Right lobe of liver (tissue), 6 donors: ENCODE measurements around the gene CDK2. TPM values are rescaled to one million over a fixed set of nuclear protein-coding genes. Genes with fewer than 3 reads are reported as not detected.

ENCODE experiments used
- ATAC-seq, 4 donors: fragments of 200-7000 bp; cut with Tn5 transposase; one replicate each; pipeline ENCODE4 v1.9.1; 2020; ENCODE audit warnings: mild to moderate bottlenecking in 4 of 4, moderate library complexity in 4 of 4
- DNase-seq, 3 donors: peaks; one replicate each; pipeline ENCODE4 v3.0.0-alpha.2; 2020
- H3K27ac ChIP-seq, 3 donors: fragments of 200-600 bp; one replicate each; pipeline ENCODE4 v1.8.0; 2022
- H3K27me3 ChIP-seq, 2 donors: fragments of 200-600 bp; one replicate each; pipeline ENCODE4 v1.8.0; 2022
- H3K36me3 ChIP-seq, 4 donors: fragments of 200-600 bp; sonication (generic) in 1 of 4; one replicate each; pipeline versions ENCODE4 v1.5.1 to v1.8.0; 2017 to 2022; ENCODE audit warnings: control low read depth in 1 of 4
- H3K4me1 ChIP-seq, 4 donors: fragments of 200-600 bp; sonication (generic) in 1 of 4; one replicate each; pipeline versions ENCODE4 v1.5.1 to v1.8.0; 2017 to 2022; ENCODE audit warnings: control low read depth in 1 of 4
- H3K4me3 ChIP-seq, 3 donors: fragments of 200-600 bp; one replicate each; pipeline ENCODE4 v1.8.0; 2022
- H3K9me3 ChIP-seq, 4 donors: fragments of 200-600 bp; sonication (generic) in 1 of 4; one replicate each; pipeline versions ENCODE4 v1.5.1 to v1.8.0; 2017 to 2022; ENCODE audit warnings: control low read depth in 1 of 4
- POLR2A ChIP-seq: fragments of 450-650 bp; IDR thresholded peaks from one replicate; pipeline ENCODE4 v1.6.1; 2017; ENCODE audit warnings: antibody characterized with exemption, mild to moderate bottlenecking
- WGBS: methylation state at CpG from one replicate; pipeline ENCODE4 v1.1.6; 2018; ENCODE audit warnings: low coverage, low lambda C conversion rate; ENCODE audit not compliant: insufficient coverage; ENCODE audit errors: missing lambda C conversion rate; 5-methylcytosine and 5-hydroxymethylcytosine counted together
- intact Hi-C, 2 donors: fragments of 100-400 bp; cut with DNase I; formaldehyde crosslinking; loops; one replicate each; pipeline versions ENCODE4 v1.11.2 to v1.14.1; 2022
- total RNA-seq, 6 experiments: library from RNA; depleted of rRNA in 2 of 6; stranded (reverse); fragments of >200 nt in 2 of 6; fragmentation: NEBNext Ultra II Directional in 3 of 6; extraction: Animal tissue kit (Norgen Biotek cat#: 25700) in 3 of 6; gene quantifications; one replicate each; pipeline versions ENCODE4 v1.1.0 to v1.2.4, GENCODE V29; 2016 to 2023
- TF ChIP-seq, protein P1 (sequence below), 4 donors: fragments of 200-600 bp in 3 of 4; fragments of 450-650 bp in 1 of 4; IDR thresholded peaks; one replicate each; pipeline versions ENCODE4 v1.5.1 to v1.8.0; 2016 to 2022; ENCODE audit warnings: antibody characterized with exemption in 4 of 4, mild to moderate bottlenecking in 2 of 4
- donor health status: DM: no; HTN: yes; CAD: no.
- donor health status: DM: no; HTN: no; CAD: no.
- donor health status: DM: no; HTN: no; CAD: no.
- donor health status: DM: no; HTN: yes; CAD: no.
- donor health status: DM: no; HTN: yes; CAD: no.

CDK2 gene
- total RNA-seq, 6 experiments from 2014 or later = 8.0 to 14.9 (median 10.6) TPM

DNA sequence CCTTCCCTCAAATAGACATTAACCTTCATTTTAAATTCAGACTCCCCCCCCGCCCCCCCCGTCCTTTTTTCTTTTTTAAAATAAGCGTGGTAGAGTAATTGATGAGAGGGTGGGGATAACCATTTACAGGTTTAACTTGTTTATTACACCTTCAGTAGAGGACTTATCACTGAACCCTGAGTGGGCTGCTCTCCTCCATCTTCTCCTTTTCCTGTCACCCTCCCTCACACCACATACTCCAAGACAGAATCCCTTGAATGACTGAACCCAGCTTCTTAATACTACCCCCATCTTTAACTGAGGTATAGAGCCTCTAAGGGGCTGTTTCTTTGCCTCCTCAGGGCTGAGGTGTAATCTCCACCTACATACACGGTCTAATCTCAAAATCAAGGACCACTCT lies 50.6 kb downstream of the CDK2 start:
- ATAC-seq = no peak
- H3K9me3 ChIP-seq = no peaks in the 10 kb centered on the region
- intact Hi-C loops = no loop called here
- no peak for DNase-seq
- H3K36me3 ChIP-seq = no peaks in the 10 kb centered on the region
- TF ChIP-seq, protein P1, sequence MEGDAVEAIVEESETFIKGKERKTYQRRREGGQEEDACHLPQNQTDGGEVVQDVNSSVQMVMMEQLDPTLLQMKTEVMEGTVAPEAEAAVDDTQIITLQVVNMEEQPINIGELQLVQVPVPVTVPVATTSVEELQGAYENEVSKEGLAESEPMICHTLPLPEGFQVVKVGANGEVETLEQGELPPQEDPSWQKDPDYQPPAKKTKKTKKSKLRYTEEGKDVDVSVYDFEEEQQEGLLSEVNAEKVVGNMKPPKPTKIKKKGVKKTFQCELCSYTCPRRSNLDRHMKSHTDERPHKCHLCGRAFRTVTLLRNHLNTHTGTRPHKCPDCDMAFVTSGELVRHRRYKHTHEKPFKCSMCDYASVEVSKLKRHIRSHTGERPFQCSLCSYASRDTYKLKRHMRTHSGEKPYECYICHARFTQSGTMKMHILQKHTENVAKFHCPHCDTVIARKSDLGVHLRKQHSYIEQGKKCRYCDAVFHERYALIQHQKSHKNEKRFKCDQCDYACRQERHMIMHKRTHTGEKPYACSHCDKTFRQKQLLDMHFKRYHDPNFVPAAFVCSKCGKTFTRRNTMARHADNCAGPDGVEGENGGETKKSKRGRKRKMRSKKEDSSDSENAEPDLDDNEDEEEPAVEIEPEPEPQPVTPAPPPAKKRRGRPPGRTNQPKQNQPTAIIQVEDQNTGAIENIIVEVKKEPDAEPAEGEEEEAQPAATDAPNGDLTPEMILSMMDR (IDR thresholded peaks at IDR 0.05) = no peak
- no peak for TF ChIP-seq POLR2A
- H3K27me3 ChIP-seq = no peaks in the 10 kb centered on the region
- H3K4me1 ChIP-seq = peaks cover 0 to 26% (median 5%) of the 10 kb centered on the region in 4 donors
- no peak overlapping the region for H3K27ac ChIP-seq
- 91% methylated on average over 4 of the region's 4 CpGs for WGBS
- no peak overlapping the region for H3K4me3 ChIP-seq

DNA sequence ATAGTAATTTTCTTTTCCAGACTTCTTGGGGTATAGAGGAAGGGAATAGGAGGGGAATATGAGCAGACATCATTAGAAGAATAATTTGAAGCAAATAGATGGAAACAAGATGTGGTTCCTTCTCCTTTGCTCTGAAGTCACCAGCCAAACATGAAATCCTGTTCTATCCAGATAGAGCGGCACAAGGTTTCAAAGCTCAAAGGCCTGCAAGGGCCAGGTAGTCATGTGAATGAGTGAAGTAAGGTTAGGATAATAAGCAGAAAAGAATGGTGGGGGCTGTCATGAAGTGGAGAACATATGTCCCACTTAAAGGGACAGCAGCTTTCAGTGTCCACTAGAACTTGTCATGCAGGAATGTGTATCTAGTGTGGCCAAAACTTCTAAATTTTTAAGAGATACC lies 51.7 kb downstream of the CDK2 start:
- Histone ChIP-seq H3K4me3 (no peak overlapping the region), H3K4me1 (peaks cover 0 to 20% (median 5%) of the 10 kb centered on the region in 4 donors), H3K27ac (no peak overlapping the region), H3K9me3 (no peaks in the 10 kb centered on the region), H3K36me3 (no peaks in the 10 kb centered on the region), H3K27me3 (no peaks in the 10 kb centered on the region)
- no peak for TF ChIP-seq POLR2A
- TF ChIP-seq, protein P1 (IDR thresholded peaks at IDR 0.05) = no peak
- 80% methylated on average over 1 of the region's 1 CpG for WGBS
- intact Hi-C loops = no loop called here
- ATAC-seq = no peak
- no peak for DNase-seq

DNA sequence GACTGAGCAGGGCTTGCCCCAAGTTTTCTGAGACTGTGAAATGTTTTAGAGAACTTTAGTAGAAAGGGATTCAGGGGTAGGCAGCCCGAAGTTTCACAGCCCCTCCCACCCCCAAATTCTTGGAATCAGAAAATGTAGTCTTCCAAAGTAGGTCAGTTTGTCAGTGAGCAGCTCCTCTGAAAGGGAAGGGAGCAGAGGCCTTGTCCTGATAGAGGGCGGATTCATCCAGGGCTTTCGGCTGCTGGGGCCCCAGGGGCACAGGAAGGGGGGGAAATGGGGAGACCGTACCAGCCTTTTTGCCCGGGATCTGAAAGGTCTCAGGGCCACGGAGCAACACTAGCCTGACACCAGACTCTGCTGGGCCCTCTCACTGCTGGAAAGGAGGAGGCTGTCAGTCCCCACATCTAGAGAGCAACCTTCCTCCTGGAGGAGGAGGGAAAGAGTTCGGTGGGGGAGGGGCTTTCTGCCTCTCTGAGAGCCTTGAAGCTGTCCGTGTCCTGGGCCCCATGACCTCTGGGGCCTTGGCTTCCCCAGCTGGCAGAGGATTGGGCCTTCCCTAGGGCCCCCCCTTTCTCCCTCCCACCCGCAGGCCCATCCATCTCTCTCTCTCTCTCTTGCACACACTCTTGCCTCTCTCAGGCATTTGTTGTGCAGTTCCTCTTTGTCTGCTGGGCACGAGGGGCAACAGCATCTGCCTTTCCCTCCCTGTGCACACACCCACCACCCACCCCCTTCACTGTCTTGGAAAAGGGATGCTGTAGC lies 54.0 kb downstream of the CDK2 start, which contains the start of gene IKZF4:
Gene IKZF4 (plus strand): TSS at position 621 of the 762 bp plus-strand sequence. CDS start 451 bp downstream, outside the sequence.
- no peaks in the 10 kb centered on the region for H3K9me3 ChIP-seq
- intact Hi-C loops = no loop called here
- DNase-seq = no peak
- no peaks in the 10 kb centered on the region for H3K4me1 ChIP-seq
- 30% methylated on average over 4 of the region's 10 CpGs for WGBS
- peak; percentile 37 to 56 (median 43) for ATAC-seq
- H3K27ac ChIP-seq = no peak within 1 kb of the TSS
- no peaks in the 10 kb centered on the region for H3K36me3 ChIP-seq
- TF ChIP-seq, protein P1 (IDR thresholded peaks at IDR 0.05) = no peak
- TF ChIP-seq POLR2A = no peak
- H3K4me3 ChIP-seq = no peak within 1 kb of the TSS
- no peaks in the 10 kb centered on the region for H3K27me3 ChIP-seq

DNA sequence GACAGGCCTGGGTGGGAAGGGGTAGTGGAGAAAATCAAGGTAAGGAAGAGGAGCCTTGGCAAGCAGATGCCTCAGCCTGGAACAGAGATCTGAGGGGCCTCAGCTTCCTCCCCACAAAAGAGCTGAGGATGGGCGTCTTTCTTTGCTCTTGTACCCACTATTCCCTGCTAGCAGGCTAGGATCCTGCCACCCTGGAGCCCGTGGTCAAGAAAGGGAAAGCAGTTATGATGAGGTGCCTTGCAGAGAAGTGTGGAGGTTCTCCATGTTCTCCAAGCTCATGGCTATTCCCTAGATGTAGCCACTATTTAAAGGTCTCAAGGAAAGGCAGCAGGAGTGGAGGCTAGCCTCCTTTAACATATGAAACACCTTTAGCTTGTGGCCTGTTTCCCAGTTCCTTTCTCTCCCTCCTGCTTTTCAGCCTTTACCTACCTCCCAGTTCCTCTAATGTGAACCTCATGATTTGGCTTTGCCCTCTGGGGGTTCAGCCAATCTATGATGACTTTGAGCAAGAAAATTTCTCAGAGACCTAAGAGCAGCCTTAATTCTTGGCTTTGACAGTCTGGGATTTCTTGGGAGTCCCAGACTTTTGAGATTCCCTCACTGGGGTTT lies 55.4 kb downstream of the CDK2 start:
- Histone ChIP-seq H3K27ac (no peak overlapping the region), H3K27me3 (no peaks in the 10 kb centered on the region), H3K4me3 (no peak overlapping the region), H3K9me3 (no peaks in the 10 kb centered on the region), H3K4me1 (no peaks in the 10 kb centered on the region), H3K36me3 (no peaks in the 10 kb centered on the region)
- TF ChIP-seq, protein P1 (IDR thresholded peaks at IDR 0.05) = no peak
- TF ChIP-seq POLR2A = no peak
- DNase-seq (no peak), ATAC-seq (peak in 1 of 4 donors; percentile 12)
- intact Hi-C loops = no loop called here
- 43% methylated on average over 1 of the region's 2 CpGs for WGBS

Other genes starting within 250 kb of the CDK2 start
- gene RDH5, start 246.4 kb upstream of the CDK2 start, total RNA-seq = 10 to 100 TPM; 26.3 to 52.5 (median 43.0) TPM
- gene CD63, start 237.8 kb upstream of the CDK2 start, total RNA-seq = 100 to 1,000 TPM; 213 to 556 (median 317) TPM
- gene GDF11, start 223.7 kb upstream of the CDK2 start, total RNA-seq = under 1 TPM; 0.25 to 0.95 (median 0.54) TPM
- gene SARNP, start 149.1 kb upstream of the CDK2 start, total RNA-seq = 10 to 100 TPM; 11.3 to 22.3 (median 17.0) TPM
- 10 to 100 TPM; 20.2 to 35.4 (median 24.9) TPM for gene ORMDL2, start 148.8 kb upstream of the CDK2 start, total RNA-seq
- gene DNAJC14, start 137.2 kb upstream of the CDK2 start, total RNA-seq = 10 to 100 TPM; 11.8 to 17.2 (median 13.1) TPM
- 1 to 10 TPM; 1.3 to 5.0 (median 1.9) TPM for gene MMP19, start 123.9 kb upstream of the CDK2 start, total RNA-seq
- gene PYM1, start 38.9 kb upstream of the CDK2 start, total RNA-seq = 10 to 100 TPM; 16.5 to 36.4 (median 20.9) TPM
- gene DGKA, start 35.7 kb upstream of the CDK2 start, total RNA-seq = 1 to 10 TPM; 2.7 to 7.6 (median 4.9) TPM
- 1 to 10 TPM; 1.5 to 4.5 (median 2.7) TPM for gene PMEL, start 788 bp upstream of the CDK2 start, total RNA-seq
- gene RAB5B, start 7.2 kb downstream of the CDK2 start, total RNA-seq = 10 to 100 TPM; 36.5 to 60.7 (median 51.6) TPM
- 10 to 100 TPM; 31.5 to 63.7 (median 47.9) TPM for gene SUOX, start 30.4 kb downstream of the CDK2 start, total RNA-seq
- gene IKZF4, start 54.2 kb downstream of the CDK2 start, total RNA-seq = 1 to 10 TPM in 5 of 6 experiments, under 1 TPM in 1; 0.99 to 2.6 (median 2.3) TPM
- 100 to 1,000 TPM in 2 of 6 experiments, 10 to 100 TPM in 4; 17.2 to 600 (median 24.9) TPM for gene RPS26, start 75.1 kb downstream of the CDK2 start, total RNA-seq
- 100 to 1,000 TPM in 1 of 6 experiments, 10 to 100 TPM in 5; 39.1 to 139 (median 66.9) TPM for gene ERBB3, start 113.3 kb downstream of the CDK2 start, total RNA-seq
- gene PA2G4, start 137.7 kb downstream of the CDK2 start, total RNA-seq = 10 to 100 TPM; 29.7 to 82.4 (median 36.6) TPM
- 1,000 to 10,000 TPM in 4 of 6 experiments, 100 to 1,000 TPM in 2; 516 to 1,547 (median 1,257) TPM for gene RPL41, start 149.8 kb downstream of the CDK2 start, total RNA-seq
- 1 to 10 TPM; 1.7 to 5.4 (median 3.2) TPM for gene ZC3H10, start 151.4 kb downstream of the CDK2 start, total RNA-seq
- 100 to 1,000 TPM in 1 of 6 experiments, 10 to 100 TPM in 5; 56.5 to 117 (median 70.3) TPM for gene ESYT1, start 161.4 kb downstream of the CDK2 start, total RNA-seq
- gene MYL6B, start 185.8 kb downstream of the CDK2 start, total RNA-seq = 10 to 100 TPM in 5 of 6 experiments, 1 to 10 TPM in 1; 4.9 to 18.7 (median 12.6) TPM
- 100 to 1,000 TPM; 409 to 644 (median 490) TPM for gene MYL6, start 191.5 kb downstream of the CDK2 start, total RNA-seq
- gene SMARCC2, start 222.7 kb downstream of the CDK2 start, total RNA-seq = 10 to 100 TPM; 17.9 to 40.8 (median 25.7) TPM